Lower leg skin (tissue), 4 donors: ENCODE results near the gene UCP3. TPM values are rescaled to one million over a fixed set of nuclear protein-coding genes. Genes with fewer than 3 reads are reported as not detected.

ENCODE experiments used
- DNase-seq, 2 donors: peaks; one replicate each; pipeline ENCODE4 v3.0.0-alpha.2; 2019; ENCODE audit warnings: low spot score in 2 of 2
- H3K4me3 ChIP-seq: fragments of 200-600 bp; sonication (generic); 2 replicates; pipeline ENCODE4 v1.5.1; 2017; ENCODE audit warnings: mild to moderate bottlenecking, low read depth; ENCODE audit not compliant: poor library complexity, severe bottlenecking
- CTCF ChIP-seq, 3 donors: fragments of 450-650 bp; IDR thresholded peaks; one replicate each; pipeline ENCODE4 v1.5.1; 2016; ENCODE audit warnings: antibody characterized with exemption in 3 of 3, mild to moderate bottlenecking in 3 of 3, moderate library complexity in 2 of 3
- POLR2A ChIP-seq, 2 donors: fragments of 450-650 bp; IDR thresholded peaks; one replicate each; pipeline ENCODE4 v1.6.1; 2016 to 2017; ENCODE audit warnings: antibody characterized with exemption in 2 of 2, mild to moderate bottlenecking in 1 of 2, moderate library complexity in 1 of 2
- WGBS, 2 donors: methylation state at CpG; one replicate each; pipeline ENCODE4 v1.1.5; 2018; 5-methylcytosine and 5-hydroxymethylcytosine counted together
- intact Hi-C: fragments of 100-400 bp; cut with DNase I; formaldehyde crosslinking; loops from one replicate; pipeline ENCODE4 v1.15.0; 2023; ENCODE audit warnings: low total_unique reads
- total RNA-seq, 4 donors: library from RNA; depleted of rRNA; stranded (reverse); fragments of >200 nt; gene quantifications; one replicate each; pipeline ENCODE4 v1.1.0, GENCODE V29; 2016

The UCP3 gene
- total RNA-seq, 4 donors from 2014 or later = 0.68 to 6.4 (median 3.6) TPM

GRCh38 chr11:74021998-74022397 lies 13.1 kb upstream of the UCP3 start:
- WGBS, 2 donors = 95% methylated on average over 6 of the region's 6 CpGs
- intact Hi-C loops = no loop called here
- DNase-seq = no peak
- no peak for TF ChIP-seq CTCF (IDR thresholded peaks at IDR 0.05)
- TF ChIP-seq POLR2A (IDR thresholded peaks at IDR 0.05) = no peak
- no peak overlapping the region for H3K4me3 ChIP-seq

GRCh38 chr11:74020539-74020938 lies 11.7 kb upstream of the UCP3 start:
- H3K4me3 ChIP-seq = no peak overlapping the region
- TF ChIP-seq POLR2A (IDR thresholded peaks at IDR 0.05) = no peak
- no peak for TF ChIP-seq CTCF (IDR thresholded peaks at IDR 0.05)
- WGBS, 2 donors = 79 to 80% methylated on average over 4 of the region's 4 CpGs
- peak in 1 of 2 donors; percentile 42 for DNase-seq
- intact Hi-C loops = no loop called here

- DNase-seq = peak in 1 of 2 donors; percentile 39
- WGBS, 2 donors = 88 to 92% methylated on average over 4 of the region's 4 CpGs
- intact Hi-C loops = no loop called here
- TF ChIP-seq CTCF (IDR thresholded peaks at IDR 0.05) (no peak), POLR2A (IDR thresholded peaks at IDR 0.05) (no peak)
- no peak overlapping the region for H3K4me3 ChIP-seq
Observed at GRCh38 chr11:74019860-74020259, 11.0 kb upstream of the UCP3 start.

GRCh38 chr11:74019104-74019738 lies 10.3 kb upstream of the UCP3 start:
- H3K4me3 ChIP-seq = no peak overlapping the region
- intact Hi-C loops = no loop called here
- 55 to 63% methylated on average over 4 of the region's 4 CpGs for WGBS, 2 donors
- TF ChIP-seq POLR2A (IDR thresholded peaks at IDR 0.05) (no peak), CTCF (IDR thresholded peaks at IDR 0.05) (no peak)
- DNase-seq = peak in 1 of 2 donors; percentile 73

GRCh38 chr11:74018331-74019005 lies 9.6 kb upstream of the UCP3 start:
- no peak overlapping the region for H3K4me3 ChIP-seq
- DNase-seq = peak; percentile 83 to 97
- 51 to 59% methylated on average over 8 to 9 of the region's 9 CpGs for WGBS, 2 donors
- intact Hi-C loops = no loop called here
- TF ChIP-seq POLR2A (IDR thresholded peaks at IDR 0.05) (no peak), CTCF (IDR thresholded peaks at IDR 0.05) (no peak)
